Prostate gland (tissue), 2 donors: ENCODE data around the gene NFATC1.

Experiments used
- CTCF ChIP-seq, 4 experiments: fragments of 200-600 bp in 2 of 4; fragments of 450-650 bp in 2 of 4; sonication (generic) in 2 of 4; IDR thresholded peaks; 1 replicate in 3 of 4; 2 replicates in 1 of 4; pipeline ENCODE4 v1.5.1; 2016 to 2019; ENCODE audit warnings: antibody characterized with exemption in 4 of 4, mild to moderate bottlenecking in 2 of 4, moderate library complexity in 2 of 4
- POLR2A ChIP-seq: fragments of 450-650 bp; IDR thresholded peaks from one replicate; pipeline ENCODE4 v1.6.1; 2016; ENCODE audit warnings: antibody characterized with exemption, mild to moderate bottlenecking
- POLR2AphosphoS5 ChIP-seq: sonication (generic); formaldehyde crosslinking; IDR thresholded peaks from one replicate; pipeline ENCODE4 v1.6.1; 2017; ENCODE audit warnings: antibody characterized with exemption

- TF ChIP-seq POLR2A (no peak), CTCF (IDR thresholded peaks at IDR 0.05) (no peak), POLR2AphosphoS5 (no peak)
These were observed 108.3 kb downstream of the NFATC1 start for GRCh38 chr18:79504034-79504433.
